OCI-LY1 (cell line): ENCODE data around the gene FAM124A.

Experiments
- H2AFZ ChIP-seq: fragments of 200-600 bp; sonication (generic), shearing (Covaris generic); 2 replicates; pipeline ENCODE4 v1.6.0; 2014; ENCODE audit warnings: antibody characterized with exemption, mild to moderate bottlenecking, low read length
- H3F3A ChIP-seq: fragments of 200-600 bp; sonication (generic), shearing (Covaris generic); 2 replicates; pipeline ENCODE4 v1.6.0; 2014; ENCODE audit warnings: mild to moderate bottlenecking, antibody characterized with exemption, low read length, moderate library complexity; ENCODE audit not compliant: insufficient read depth
- H3K27ac ChIP-seq: fragments of 200-600 bp; sonication (generic); 2 replicates; pipeline ENCODE4 v1.5.1; 2014; ENCODE audit warnings: low read length, mixed run types, mild to moderate bottlenecking, low read depth; ENCODE audit not compliant: poor library complexity, severe bottlenecking
- H3K27me3 ChIP-seq: fragments of 200-600 bp; sonication (generic); 2 replicates; pipeline ENCODE4 v1.6.0; 2014; ENCODE audit warnings: antibody characterized with exemption, mild to moderate bottlenecking, low read length, moderate library complexity; ENCODE audit not compliant: insufficient read depth
- H3K36me3 ChIP-seq: fragments of 200-600 bp; sonication (generic); 2 replicates; pipeline ENCODE4 v1.6.1; 2014; ENCODE audit warnings: mild to moderate bottlenecking, antibody characterized with exemption, low read length, moderate library complexity, mixed read lengths; ENCODE audit not compliant: insufficient read depth
- H3K4me1 ChIP-seq: fragments of 200-600 bp; sonication (generic); 2 replicates; pipeline ENCODE4 v1.5.1; 2014; ENCODE audit warnings: mild to moderate bottlenecking, low read length, moderate library complexity; ENCODE audit not compliant: insufficient read depth, severe bottlenecking
- H3K4me2 ChIP-seq: fragments of 200-600 bp; sonication (generic), shearing (Covaris generic); 2 replicates; pipeline ENCODE4 v1.6.1; 2014; ENCODE audit warnings: low read length
- H3K4me3 ChIP-seq: fragments of 200-600 bp; sonication (generic); 2 replicates; pipeline ENCODE4 v1.5.1; 2014; ENCODE audit warnings: low read length, low read depth, mild to moderate bottlenecking, mixed read lengths; ENCODE audit not compliant: poor library complexity, severe bottlenecking
- H3K79me2 ChIP-seq: fragments of 200-600 bp; shearing (Covaris generic); 2 replicates; pipeline ENCODE4 v1.6.1; 2016; ENCODE audit warnings: mixed run types, low read length, mixed read lengths; ENCODE audit not compliant: insufficient read depth
- H3K9ac ChIP-seq: fragments of 200-600 bp; sonication (generic), shearing (Covaris generic); 2 replicates; pipeline ENCODE4 v1.6.1; 2014; ENCODE audit warnings: mild to moderate bottlenecking, low read length, mixed read lengths
- H3K9me2 ChIP-seq: fragments of 200-600 bp; sonication (generic), shearing (Covaris generic); 2 replicates; pipeline ENCODE4 v1.6.1; 2014; ENCODE audit warnings: low read depth, mild to moderate bottlenecking, low read length, mixed read lengths
- H3K9me3 ChIP-seq: fragments of 200-600 bp; shearing (Covaris generic); 2 replicates; pipeline ENCODE4 v1.6.1; 2014; ENCODE audit warnings: low read length, mixed read lengths
- H4K20me1 ChIP-seq: fragments of 200-600 bp; sonication (generic), shearing (Covaris generic); 2 replicates; pipeline ENCODE4 v1.6.0; 2016; ENCODE audit warnings: mild to moderate bottlenecking, low read length; ENCODE audit not compliant: insufficient read depth
- EZH2 ChIP-seq: fragments of 200-600 bp; sonication (generic), shearing (Covaris generic); IDR thresholded peaks from 2 replicates; pipeline ENCODE4 v1.8.0; 2017; ENCODE audit warnings: borderline replicate concordance, mixed run types, mild to moderate bottlenecking, antibody characterized with exemption, low read length, moderate library complexity, mixed read lengths
- TF ChIP-seq, protein P1 (sequence below): fragments of 200-600 bp; sonication (generic), shearing (Covaris generic); IDR thresholded peaks from 2 replicates; pipeline ENCODE4 v1.5.1; 2017; ENCODE audit warnings: mild to moderate bottlenecking, antibody characterized with exemption, low read length, moderate library complexity, mixed read lengths

Gene FAM124A

DNA sequence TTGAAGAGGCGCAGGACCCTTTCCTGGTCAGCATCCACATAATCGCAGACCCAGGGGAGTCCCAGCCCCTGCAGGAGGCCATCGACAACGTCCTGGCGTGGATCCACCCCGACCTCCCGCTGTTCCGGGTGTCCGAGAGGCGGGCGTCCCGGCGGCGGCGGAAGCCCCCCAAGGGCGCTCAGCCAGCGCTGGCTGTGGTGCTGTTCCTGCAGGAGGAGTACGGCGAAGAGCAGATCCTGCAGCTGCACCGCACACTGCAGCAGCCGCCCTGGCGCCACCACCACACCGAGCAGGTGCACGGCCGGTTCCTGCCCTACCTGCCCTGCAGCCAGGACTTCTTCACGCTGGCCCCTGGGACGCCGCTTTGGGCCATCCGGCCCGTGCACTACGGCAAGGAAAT is 29.3 kb downstream of the FAM124A start:
- Histone ChIP-seq H3K9me3 (no peaks in the 10 kb centered on the region), H4K20me1 (no peaks in the 10 kb centered on the region), H3K4me2 (no peak overlapping the region), H3K36me3 (no peaks in the 10 kb centered on the region), H3K27me3 (no peaks in the 10 kb centered on the region), H3K4me1 (no peaks in the 10 kb centered on the region), H2AFZ (no peak overlapping the region), H3K9ac (no peak overlapping the region), H3F3A (no peaks in the 10 kb centered on the region), H3K4me3 (no peak overlapping the region), H3K9me2 (no peaks in the 10 kb centered on the region), H3K79me2 (no peaks in the 10 kb centered on the region), H3K27ac (no peak overlapping the region)
- TF ChIP-seq, protein P1, sequence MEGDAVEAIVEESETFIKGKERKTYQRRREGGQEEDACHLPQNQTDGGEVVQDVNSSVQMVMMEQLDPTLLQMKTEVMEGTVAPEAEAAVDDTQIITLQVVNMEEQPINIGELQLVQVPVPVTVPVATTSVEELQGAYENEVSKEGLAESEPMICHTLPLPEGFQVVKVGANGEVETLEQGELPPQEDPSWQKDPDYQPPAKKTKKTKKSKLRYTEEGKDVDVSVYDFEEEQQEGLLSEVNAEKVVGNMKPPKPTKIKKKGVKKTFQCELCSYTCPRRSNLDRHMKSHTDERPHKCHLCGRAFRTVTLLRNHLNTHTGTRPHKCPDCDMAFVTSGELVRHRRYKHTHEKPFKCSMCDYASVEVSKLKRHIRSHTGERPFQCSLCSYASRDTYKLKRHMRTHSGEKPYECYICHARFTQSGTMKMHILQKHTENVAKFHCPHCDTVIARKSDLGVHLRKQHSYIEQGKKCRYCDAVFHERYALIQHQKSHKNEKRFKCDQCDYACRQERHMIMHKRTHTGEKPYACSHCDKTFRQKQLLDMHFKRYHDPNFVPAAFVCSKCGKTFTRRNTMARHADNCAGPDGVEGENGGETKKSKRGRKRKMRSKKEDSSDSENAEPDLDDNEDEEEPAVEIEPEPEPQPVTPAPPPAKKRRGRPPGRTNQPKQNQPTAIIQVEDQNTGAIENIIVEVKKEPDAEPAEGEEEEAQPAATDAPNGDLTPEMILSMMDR = no peak
- TF ChIP-seq EZH2 = no peak

DNA sequence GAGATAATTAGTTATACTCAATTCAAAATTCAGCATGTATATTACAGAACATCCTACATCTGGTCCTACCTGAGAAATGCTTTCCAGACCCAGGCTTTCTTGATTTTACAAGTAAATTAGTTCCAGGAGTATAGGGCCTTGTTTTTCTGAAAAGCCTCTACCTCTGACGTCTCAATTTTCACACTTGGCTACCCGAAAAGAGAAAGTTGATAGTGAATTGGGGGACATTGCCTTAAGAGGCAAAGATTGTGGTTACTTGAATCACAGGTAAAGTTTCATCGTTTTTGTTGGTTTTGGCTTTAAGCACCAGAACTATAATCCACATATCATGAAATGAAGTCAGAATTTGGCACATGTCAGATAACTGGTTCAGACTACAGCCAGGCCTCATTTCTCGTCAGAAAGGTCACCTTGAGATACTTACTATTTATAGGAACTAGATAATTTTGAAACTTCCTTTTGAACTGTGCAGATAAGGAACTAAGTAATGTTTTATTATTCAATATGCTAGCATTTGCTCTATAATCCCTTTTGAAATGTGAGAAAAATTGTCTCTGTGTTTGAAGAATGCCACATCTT is 30.8 kb downstream of the FAM124A start:
- Histone ChIP-seq H3K4me3 (no peak overlapping the region), H3K4me1 (no peaks in the 10 kb centered on the region), H3K9me2 (no peaks in the 10 kb centered on the region), H3K79me2 (no peaks in the 10 kb centered on the region), H3K9me3 (no peaks in the 10 kb centered on the region), H3K9ac (no peak overlapping the region), H3K36me3 (no peaks in the 10 kb centered on the region), H3K27ac (no peak overlapping the region), H2AFZ (no peak overlapping the region), H3K27me3 (no peaks in the 10 kb centered on the region), H4K20me1 (no peaks in the 10 kb centered on the region), H3K4me2 (no peak overlapping the region), H3F3A (no peaks in the 10 kb centered on the region)
- TF ChIP-seq, protein P1 = no peak

DNA sequence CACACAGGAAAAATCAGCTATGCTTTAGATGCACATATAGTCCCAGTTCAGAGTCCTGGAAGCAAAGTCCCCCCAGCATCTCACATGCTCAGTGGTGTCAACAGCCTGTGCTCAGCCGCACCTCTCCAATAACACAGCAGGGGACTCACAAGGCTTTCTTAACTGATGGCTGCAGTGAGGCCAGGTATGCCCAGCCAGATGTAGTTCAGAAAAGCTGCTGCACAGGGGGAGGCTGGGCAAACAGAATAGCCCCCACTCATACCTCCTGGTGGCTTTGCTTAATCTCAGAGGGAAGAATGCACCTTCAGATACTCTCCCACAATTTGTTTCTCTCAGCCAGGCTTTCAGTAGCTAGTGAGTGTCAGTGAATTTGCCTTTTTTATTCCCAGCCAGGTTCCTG is 33.4 kb downstream of the FAM124A start:
- Histone ChIP-seq H3K4me1 (no peaks in the 10 kb centered on the region), H3K9ac (no peak overlapping the region), H3K4me2 (no peak overlapping the region), H3F3A (no peaks in the 10 kb centered on the region), H3K79me2 (no peaks in the 10 kb centered on the region), H3K4me3 (no peak overlapping the region), H3K9me3 (no peaks in the 10 kb centered on the region), H3K9me2 (no peaks in the 10 kb centered on the region), H2AFZ (no peak overlapping the region), H4K20me1 (no peaks in the 10 kb centered on the region), H3K27me3 (no peaks in the 10 kb centered on the region), H3K36me3 (no peaks in the 10 kb centered on the region), H3K27ac (no peak overlapping the region)
- TF ChIP-seq, protein P1 = no peak
- no peak for TF ChIP-seq EZH2
